Lower leg skin (tissue), 3 donors: ENCODE data around the gene MLEC.

Experiments used
- POLR2A ChIP-seq, 2 donors: fragments of 450-650 bp; IDR thresholded peaks; one replicate each; pipeline ENCODE4 v1.6.1; 2016 to 2017; ENCODE audit warnings: antibody characterized with exemption in 2 of 2, mild to moderate bottlenecking in 1 of 2, moderate library complexity in 1 of 2
- TF ChIP-seq, protein P1 (sequence below), 3 donors: fragments of 450-650 bp; IDR thresholded peaks; one replicate each; pipeline ENCODE4 v1.5.1; 2016; ENCODE audit warnings: antibody characterized with exemption in 3 of 3, mild to moderate bottlenecking in 3 of 3, moderate library complexity in 2 of 3

DNA sequence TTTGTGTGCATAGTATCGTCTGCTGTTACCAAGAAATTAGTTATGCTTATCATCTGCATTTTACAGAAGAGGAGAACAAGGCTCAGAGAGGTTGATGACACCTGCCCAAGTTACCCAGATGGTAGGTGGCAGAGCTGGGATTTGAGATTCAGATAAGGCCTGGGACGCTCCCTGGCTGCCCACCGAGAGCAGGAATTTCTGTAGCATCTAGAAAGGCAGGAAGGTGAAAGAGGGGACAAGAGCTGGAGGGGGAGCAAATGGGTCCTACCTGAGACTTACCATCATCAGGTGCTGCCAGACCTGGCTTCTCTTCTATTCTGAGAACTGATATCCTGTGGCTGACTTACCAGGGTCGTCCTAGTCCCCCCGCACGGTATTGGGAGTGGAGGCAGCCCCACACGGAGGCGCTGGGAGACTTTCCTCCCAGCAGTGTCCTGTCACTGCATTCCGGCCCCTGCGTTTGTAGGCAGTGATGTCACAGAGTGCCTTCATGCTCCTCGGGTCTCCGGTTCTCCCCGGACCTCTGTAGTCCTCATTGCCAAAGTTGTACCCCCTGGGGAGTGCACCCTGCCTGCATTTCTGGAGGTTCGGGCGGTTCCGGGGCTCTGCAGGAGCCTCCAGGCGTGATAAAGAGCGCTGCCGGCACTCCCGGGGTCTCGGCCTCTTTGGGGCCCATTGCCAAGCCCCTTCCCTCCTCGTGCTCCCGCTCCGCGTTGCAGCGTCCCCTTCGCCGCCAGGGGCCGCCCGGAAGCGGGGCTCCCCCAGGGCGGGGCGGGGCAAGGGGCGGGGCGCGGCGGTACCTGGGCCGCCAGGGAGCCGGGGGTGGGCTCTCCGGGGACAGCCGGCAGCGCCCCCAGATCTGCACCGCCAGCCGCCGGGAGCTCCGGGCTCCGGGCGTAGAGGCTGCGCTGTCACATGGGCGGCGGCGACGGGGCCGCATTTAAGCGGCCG lies 46.9 kb upstream of the MLEC start, which contains the start of gene CABP1:
- TF ChIP-seq, protein P1, sequence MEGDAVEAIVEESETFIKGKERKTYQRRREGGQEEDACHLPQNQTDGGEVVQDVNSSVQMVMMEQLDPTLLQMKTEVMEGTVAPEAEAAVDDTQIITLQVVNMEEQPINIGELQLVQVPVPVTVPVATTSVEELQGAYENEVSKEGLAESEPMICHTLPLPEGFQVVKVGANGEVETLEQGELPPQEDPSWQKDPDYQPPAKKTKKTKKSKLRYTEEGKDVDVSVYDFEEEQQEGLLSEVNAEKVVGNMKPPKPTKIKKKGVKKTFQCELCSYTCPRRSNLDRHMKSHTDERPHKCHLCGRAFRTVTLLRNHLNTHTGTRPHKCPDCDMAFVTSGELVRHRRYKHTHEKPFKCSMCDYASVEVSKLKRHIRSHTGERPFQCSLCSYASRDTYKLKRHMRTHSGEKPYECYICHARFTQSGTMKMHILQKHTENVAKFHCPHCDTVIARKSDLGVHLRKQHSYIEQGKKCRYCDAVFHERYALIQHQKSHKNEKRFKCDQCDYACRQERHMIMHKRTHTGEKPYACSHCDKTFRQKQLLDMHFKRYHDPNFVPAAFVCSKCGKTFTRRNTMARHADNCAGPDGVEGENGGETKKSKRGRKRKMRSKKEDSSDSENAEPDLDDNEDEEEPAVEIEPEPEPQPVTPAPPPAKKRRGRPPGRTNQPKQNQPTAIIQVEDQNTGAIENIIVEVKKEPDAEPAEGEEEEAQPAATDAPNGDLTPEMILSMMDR (IDR thresholded peaks at IDR 0.05) = no peak
- TF ChIP-seq POLR2A (IDR thresholded peaks at IDR 0.05) = no peak
